GM12864 (cell line): ENCODE data around the gene OSBP2.

Experiments used
- DNase-seq: peaks from one replicate; pipeline ENCODE4 v3.0.0-alpha.2; 2011; ENCODE audit warnings: low read depth
- H3K4me3 ChIP-seq: 2 replicates; pipeline ENCODE4 v1.5.1; 2011; ENCODE audit warnings: mild to moderate bottlenecking, low read depth, low read length, control low read depth
- TF ChIP-seq, protein P1 (sequence below): IDR thresholded peaks from 2 replicates; pipeline ENCODE4 v1.5.1; 2011; ENCODE audit warnings: low read depth, mild to moderate bottlenecking, moderate library complexity, low read length, control low read depth, inconsistent platforms; ENCODE audit errors: missing control alignments

Gene OSBP2

GRCh38 chr22:30876221-30876751 is 181.6 kb downstream of the OSBP2 start:
- DNase-seq: no peak
- TF ChIP-seq, protein P1, sequence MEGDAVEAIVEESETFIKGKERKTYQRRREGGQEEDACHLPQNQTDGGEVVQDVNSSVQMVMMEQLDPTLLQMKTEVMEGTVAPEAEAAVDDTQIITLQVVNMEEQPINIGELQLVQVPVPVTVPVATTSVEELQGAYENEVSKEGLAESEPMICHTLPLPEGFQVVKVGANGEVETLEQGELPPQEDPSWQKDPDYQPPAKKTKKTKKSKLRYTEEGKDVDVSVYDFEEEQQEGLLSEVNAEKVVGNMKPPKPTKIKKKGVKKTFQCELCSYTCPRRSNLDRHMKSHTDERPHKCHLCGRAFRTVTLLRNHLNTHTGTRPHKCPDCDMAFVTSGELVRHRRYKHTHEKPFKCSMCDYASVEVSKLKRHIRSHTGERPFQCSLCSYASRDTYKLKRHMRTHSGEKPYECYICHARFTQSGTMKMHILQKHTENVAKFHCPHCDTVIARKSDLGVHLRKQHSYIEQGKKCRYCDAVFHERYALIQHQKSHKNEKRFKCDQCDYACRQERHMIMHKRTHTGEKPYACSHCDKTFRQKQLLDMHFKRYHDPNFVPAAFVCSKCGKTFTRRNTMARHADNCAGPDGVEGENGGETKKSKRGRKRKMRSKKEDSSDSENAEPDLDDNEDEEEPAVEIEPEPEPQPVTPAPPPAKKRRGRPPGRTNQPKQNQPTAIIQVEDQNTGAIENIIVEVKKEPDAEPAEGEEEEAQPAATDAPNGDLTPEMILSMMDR: no peak
- no peak overlapping the region for H3K4me3 ChIP-seq

DNA sequence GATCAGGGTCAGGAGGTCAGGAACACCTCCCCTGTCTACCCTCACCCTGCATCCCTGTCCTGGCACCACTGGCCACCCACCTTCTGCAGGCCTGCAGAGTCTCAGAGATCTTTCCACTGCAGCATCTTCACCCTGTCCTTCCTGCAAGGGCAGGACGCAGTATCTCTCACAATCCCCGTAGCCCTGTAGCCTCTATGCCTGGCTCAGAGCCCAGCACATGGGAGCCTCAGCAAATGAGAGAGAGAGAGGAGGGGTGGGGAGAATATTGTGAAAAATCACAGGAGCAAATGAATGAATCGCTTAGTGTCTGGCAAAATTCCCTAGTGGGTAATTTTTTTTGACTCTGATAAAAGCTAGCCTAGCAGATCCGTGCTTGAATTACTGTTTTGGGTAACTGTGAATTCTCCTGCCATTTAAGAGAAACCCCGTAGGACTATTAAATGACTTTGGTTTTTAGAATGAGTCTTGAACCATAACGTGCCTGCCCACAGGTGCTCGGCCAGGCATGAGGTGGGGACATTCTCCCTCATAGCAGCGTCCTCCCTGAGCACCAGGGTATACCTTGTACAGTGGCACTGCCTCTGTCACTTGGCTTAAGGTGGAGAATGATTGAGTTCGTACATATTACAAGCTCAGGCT is 182.4 kb downstream of the OSBP2 start:
- TF ChIP-seq, protein P1: no peak
- DNase-seq: no peak
- H3K4me3 ChIP-seq: no peak overlapping the region

GRCh38 chr22:30877662-30878515 is 183.2 kb downstream of the OSBP2 start:
- H3K4me3 ChIP-seq: no peak overlapping the region
- DNase-seq: no peak
- TF ChIP-seq, protein P1: no peak

DNA sequence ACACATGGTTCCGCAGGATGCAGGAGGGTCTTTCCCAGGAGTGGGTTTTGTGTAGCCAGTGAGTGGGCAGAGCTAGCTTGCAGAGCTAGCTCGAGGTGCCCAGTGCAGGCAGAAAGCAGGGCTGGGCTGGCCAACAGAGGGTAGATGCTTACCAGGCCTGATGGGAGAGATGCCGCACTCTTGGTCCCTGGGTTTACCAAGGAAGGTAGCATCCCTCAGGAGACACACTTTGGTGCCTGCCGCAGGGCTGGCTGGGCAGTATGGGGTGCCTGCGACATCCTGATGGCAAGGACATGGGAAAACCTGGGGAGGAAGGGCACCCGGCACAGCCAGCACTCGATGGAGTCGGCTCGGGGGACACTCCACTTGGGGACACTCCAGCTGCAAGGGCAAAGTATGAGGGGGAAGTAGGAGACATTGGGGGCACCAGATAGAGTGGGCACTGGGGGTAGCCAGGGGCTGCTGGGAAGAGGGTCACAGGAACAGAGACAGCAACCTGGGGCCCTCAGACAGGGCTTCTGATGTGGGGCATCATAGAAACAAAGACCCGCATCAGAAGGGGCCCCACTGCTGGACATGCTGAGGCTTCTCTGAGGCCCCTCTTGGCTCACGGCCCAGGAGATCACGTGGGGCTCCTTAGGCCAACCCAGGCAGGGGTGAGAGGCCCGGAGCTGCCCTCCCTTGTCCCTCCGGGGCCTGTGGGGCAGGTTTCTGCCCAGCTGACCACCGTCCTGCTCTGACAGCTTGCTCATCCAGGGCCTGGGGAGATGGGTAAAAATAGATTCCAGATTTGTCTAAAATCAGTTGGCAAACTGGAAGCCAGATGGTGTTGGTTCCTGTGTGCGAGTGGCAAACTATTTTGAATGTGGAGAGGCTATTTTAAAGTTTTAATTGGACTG is 184.1 kb downstream of the OSBP2 start:
- H3K4me3 ChIP-seq: no peak overlapping the region
- no peak for DNase-seq
- TF ChIP-seq, protein P1: no peak

DNA sequence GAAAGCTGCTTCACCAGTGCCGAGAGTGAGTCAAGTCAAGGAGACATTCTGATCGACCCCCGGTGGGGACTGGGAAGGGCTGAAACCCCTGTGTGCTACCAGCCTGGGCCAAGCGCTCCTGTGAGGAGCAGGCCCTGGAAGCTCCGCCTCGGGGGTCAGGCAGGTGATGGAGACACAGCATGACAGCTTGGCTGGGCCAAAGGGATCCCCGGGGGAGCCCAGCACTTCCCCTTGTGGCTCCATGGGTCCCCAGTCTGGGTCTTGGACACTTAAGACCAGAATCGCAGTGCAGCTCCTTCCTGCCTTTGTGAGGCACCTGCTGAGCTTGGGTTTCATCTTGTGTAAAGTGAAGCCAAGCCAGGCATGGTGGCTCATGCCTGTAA is 184.7 kb downstream of the OSBP2 start:
- H3K4me3 ChIP-seq: no peak overlapping the region
- no peak for DNase-seq
- TF ChIP-seq, protein P1: no peak

DNA sequence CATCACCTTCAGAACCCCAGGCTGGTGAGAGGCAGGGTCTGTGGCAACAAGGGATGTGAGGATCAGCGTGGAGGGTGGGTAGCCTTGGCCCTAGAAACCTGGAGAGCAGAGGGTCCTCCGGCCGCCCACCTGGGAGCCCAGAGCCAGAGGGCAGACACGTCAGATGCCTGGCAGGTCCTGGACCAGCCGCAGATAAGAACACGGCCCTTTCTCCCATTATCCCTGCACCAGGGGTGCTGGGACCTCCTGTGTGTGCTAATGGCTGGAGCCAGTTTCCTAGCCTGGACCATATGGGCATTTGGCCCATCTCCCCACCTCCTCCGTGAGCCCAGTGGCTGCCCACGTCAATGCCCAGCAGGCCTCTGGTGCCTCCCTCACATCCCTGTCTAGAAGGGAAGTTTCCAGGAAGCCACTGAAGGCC is 185.5 kb downstream of the OSBP2 start:
- TF ChIP-seq, protein P1: no peak
- DNase-seq: no peak

More for the DNA sequence above, 185.5 kb downstream of the OSBP2 start:
- no peak overlapping the region for H3K4me3 ChIP-seq
